HFF-Myc (cell line): Measurements from ENCODE around the gene EWSR1.

ENCODE experiments used
- DNase-seq: peaks from one replicate; pipeline ENCODE4 v3.0.0-alpha.2; 2011; ENCODE audit warnings: low read depth; ENCODE audit errors: extremely low read depth
- H3K4me3 ChIP-seq: replicated peaks from 2 replicates; pipeline ENCODE4 v1.5.1; 2011; ENCODE audit warnings: low read depth, mild to moderate bottlenecking, control low read depth, low read length
- TF ChIP-seq, protein P1 (sequence below): IDR thresholded peaks from 2 replicates; pipeline ENCODE4 v1.5.1; 2012; ENCODE audit warnings: mild to moderate bottlenecking, low read depth, low read length, control low read depth; ENCODE audit errors: missing control alignments

Gene EWSR1

DNA sequence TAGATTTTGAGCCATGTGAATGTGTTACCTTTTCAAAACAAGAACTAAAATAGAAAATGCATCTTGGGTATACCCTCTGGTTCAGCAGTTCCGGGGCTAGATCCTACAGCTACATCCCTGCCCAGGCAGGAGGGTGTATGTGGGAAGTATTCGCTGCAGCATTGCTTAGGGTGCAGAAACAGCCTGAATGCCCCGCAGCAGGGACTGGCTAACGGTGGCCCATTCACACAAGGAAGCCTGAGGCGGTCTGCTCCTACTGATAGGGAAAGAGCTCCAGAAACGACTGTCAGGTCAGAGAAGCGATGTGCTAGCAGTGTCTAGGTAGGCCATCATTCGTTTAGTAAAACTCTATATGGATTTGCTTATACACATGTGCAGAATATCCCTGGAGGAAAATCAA, 57.3 kb downstream of the EWSR1 start:
- TF ChIP-seq, protein P1, sequence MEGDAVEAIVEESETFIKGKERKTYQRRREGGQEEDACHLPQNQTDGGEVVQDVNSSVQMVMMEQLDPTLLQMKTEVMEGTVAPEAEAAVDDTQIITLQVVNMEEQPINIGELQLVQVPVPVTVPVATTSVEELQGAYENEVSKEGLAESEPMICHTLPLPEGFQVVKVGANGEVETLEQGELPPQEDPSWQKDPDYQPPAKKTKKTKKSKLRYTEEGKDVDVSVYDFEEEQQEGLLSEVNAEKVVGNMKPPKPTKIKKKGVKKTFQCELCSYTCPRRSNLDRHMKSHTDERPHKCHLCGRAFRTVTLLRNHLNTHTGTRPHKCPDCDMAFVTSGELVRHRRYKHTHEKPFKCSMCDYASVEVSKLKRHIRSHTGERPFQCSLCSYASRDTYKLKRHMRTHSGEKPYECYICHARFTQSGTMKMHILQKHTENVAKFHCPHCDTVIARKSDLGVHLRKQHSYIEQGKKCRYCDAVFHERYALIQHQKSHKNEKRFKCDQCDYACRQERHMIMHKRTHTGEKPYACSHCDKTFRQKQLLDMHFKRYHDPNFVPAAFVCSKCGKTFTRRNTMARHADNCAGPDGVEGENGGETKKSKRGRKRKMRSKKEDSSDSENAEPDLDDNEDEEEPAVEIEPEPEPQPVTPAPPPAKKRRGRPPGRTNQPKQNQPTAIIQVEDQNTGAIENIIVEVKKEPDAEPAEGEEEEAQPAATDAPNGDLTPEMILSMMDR, result no peak
- no peak overlapping the region for H3K4me3 ChIP-seq
- no peak for DNase-seq

DNA sequence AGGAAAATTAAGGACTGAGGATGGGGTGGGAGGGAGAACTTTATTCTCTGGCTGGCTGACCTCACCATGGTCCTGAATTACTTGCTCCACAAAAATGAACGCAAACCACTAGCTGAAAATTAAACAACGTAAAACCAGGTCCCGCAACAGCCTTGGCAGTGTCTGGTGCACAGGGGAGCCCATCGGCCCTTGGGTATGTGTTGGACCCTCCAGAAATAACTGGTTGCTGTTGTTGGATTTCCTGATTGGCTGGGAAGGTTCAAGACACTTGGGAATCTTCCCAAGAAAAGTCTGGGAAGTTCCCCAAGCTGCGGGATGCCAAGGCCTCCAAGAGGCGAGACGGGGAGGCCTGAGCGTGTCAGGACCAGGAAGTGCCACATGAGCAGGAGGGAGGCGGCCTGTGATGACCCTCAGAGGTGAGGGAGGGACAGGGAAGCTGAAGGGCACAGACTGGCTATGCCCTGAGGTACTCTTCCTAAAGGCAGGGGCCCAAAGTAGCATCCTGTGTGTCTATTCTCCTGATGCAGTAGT, 57.8 kb downstream of the EWSR1 start:
- DNase-seq, result no peak
- H3K4me3 ChIP-seq, result no peak overlapping the region
- TF ChIP-seq, protein P1, result no peak

DNA sequence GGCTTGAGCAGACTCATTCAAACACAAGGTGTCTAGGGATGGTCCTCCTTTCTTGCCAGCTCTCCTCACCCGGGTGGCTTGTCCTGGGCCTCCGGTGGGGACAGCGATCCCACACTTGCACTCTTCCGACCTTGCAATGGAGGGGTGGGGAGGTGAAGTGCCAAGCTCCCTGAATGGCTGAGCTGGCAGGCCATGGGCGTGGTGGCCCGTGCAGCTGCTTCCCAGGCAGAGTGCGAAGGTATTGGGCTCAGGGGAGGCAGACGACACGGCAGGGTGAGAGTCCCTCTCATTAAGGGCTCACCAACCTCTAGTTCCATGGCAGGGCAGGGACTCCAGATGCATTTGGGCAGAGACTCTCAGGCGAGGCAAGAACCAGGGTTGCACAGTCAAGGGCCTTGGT, 58.4 kb downstream of the EWSR1 start:
- H3K4me3 ChIP-seq, result no peak overlapping the region
- no peak for DNase-seq
- TF ChIP-seq, protein P1, result no peak

DNA sequence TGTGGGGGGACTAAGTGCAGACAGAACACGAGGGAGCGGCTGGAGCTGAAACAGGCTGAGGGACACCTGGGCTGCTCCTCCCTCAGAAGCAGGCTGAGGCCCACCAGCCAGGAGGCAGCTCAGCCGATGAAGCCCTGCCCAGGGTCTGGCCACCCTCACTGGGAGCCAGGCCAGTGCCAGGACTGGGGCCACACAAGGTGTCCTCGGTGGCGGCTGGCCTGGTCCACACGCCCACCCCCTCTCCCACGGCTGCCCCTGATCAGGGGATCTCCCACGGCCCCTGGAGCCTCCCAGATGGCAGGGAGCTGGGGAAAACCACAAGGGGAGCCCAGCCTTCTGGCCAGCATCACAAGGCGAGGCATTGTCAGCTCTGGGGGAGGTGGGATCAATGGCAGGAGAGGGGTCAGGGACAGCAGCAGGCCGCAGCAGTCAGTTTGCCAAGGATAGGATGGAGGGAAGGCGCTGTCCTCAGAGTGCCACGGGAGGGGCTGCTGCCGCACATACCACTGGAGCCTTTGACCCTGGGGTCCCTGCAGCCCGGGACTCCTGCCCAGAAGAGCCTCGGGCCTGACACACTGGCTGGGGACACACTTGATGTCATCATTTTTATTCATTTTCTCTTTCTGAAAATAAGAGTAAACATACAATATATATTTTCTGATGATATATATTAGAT, 59.2 kb downstream of the EWSR1 start:
- no peak overlapping the region for H3K4me3 ChIP-seq
- no peak for DNase-seq
- TF ChIP-seq, protein P1, result no peak

DNA sequence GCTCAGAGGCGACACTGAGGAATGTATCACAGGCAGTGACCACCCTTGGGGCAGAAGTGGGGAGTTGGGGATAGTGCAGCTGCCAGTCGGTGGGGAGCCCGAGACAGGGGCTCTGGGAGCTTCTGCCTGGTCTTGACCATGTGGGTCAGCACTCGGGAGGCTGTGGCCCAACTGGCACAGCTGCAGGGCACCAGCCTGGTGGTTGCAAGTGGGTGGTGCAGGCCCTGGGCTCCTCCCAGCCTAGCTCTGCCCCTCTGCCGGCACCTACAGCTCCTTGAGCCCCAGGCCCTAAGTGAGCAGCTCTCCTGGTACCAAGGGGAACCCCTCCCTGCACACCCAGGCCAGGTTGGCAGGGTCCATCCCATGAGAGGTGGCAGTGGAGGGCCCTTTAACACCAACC, 60.0 kb downstream of the EWSR1 start:
- H3K4me3 ChIP-seq, result no peak overlapping the region
- TF ChIP-seq, protein P1, result no peak
- no peak for DNase-seq

DNA sequence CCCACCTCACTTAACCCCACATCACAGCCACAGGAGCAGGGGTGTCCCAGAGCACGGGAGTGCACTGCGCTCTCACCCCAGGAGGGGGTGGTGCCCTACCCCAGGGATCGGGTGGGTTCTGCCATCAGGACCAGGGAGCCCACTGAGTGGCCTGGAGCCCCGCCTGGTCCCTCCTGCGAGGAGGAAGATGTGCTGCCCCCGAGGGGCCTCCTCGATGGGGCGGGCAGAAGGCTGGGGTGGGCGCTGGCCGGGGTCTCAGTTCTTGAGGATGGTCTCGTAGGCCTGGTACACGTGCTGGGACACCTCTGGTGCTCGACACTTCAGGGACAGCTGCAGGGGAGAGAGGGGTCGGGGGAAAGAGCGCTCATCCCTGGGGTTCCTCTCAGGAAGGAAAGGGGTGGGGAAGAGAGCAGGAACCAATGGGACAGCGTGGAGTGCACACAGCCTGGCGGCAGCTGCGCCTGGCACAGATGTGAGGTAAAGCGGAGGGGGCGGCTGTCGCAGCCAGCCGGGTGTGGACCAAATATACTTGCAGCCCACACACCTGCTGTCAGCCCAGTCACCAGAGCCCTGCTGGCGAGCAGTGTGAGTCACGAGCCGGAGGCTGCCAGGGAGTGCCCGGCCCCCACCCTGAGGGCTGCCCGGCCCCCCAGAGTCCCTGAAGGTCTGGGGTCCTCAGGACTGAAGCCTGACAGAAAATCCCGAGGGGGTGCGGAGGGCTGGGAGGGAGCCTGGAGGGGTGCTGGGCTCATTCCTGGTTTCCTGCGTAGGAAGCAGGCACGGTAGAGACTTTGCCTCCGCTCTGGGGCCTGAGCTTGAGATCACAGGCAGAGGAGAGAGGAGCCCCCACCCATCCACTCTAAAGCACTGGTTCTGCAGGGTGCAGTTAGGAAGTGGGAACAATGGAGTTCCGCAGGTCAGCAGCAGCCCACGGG, 60.8 kb downstream of the EWSR1 start:
- H3K4me3 ChIP-seq, result no peak overlapping the region
- DNase-seq, result no peak
- TF ChIP-seq, protein P1, result no peak
